Measurements from ENCODE around the gene ZMYND15.

Gene ZMYND15

GRCh38 chr17:4744999-4745969, 5.7 kb downstream of the ZMYND15 start:
- DNase-seq (ENCODE audit: low spot score) = no peak

GRCh38 chr17:4747847-4748246, 8.2 kb downstream of the ZMYND15 start:
- no peak for DNase-seq (ENCODE audit: low spot score)

- DNase-seq (ENCODE audit: low spot score) = no peak
Measured at GRCh38 chr17:4748686-4749085, 9.1 kb downstream of the ZMYND15 start.

- no peak for DNase-seq (ENCODE audit: low spot score)
Measured at GRCh38 chr17:4750606-4751005, 11.0 kb downstream of the ZMYND15 start.

- DNase-seq (ENCODE audit: low spot score) = no peak
Measured at GRCh38 chr17:4751932-4752331, 12.3 kb downstream of the ZMYND15 start.

- DNase-seq (ENCODE audit: low spot score) = no peak
Measured at GRCh38 chr17:4753392-4753791, 13.8 kb downstream of the ZMYND15 start.

- no peak for DNase-seq (ENCODE audit: low spot score)
Measured at GRCh38 chr17:4759776-4760236, 20.2 kb downstream of the ZMYND15 start.

GRCh38 chr17:4764595-4764994, 25.0 kb downstream of the ZMYND15 start:
- DNase-seq (ENCODE audit: low spot score) = no peak

GRCh38 chr17:4766201-4766600, 26.6 kb downstream of the ZMYND15 start:
- no peak for DNase-seq (ENCODE audit: low spot score)

- no peak for DNase-seq (ENCODE audit: low spot score)
Measured at GRCh38 chr17:4766723-4767122, 27.1 kb downstream of the ZMYND15 start.

- no peak for DNase-seq (ENCODE audit: low spot score)
Measured at GRCh38 chr17:4768298-4768697, 28.7 kb downstream of the ZMYND15 start.

- no peak for DNase-seq (ENCODE audit: low spot score)
Measured at GRCh38 chr17:4769628-4770027, 30.0 kb downstream of the ZMYND15 start.

- no peak for DNase-seq (ENCODE audit: low spot score)
Measured at GRCh38 chr17:4771519-4772234, 32.0 kb downstream of the ZMYND15 start, which contains the start of gene TM4SF5. TSS of gene TM4SF5 (plus strand) at chr17:4771886. CDS start at chr17:4771923, 37 bp downstream.

- DNase-seq (ENCODE audit: low spot score) = no peak
Measured at GRCh38 chr17:4772235-4772613, 32.6 kb downstream of the ZMYND15 start.

GRCh38 chr17:4777969-4778760, 38.5 kb downstream of the ZMYND15 start:
- no peak for DNase-seq (ENCODE audit: low spot score)

- DNase-seq (ENCODE audit: low spot score) = no peak
Measured at GRCh38 chr17:4780325-4780955, 40.8 kb downstream of the ZMYND15 start.

GRCh38 chr17:4782652-4783051, 43.0 kb downstream of the ZMYND15 start:
- no peak for DNase-seq (ENCODE audit: low spot score)

- no peak for DNase-seq (ENCODE audit: low spot score)
Measured at GRCh38 chr17:4785311-4786105, 45.9 kb downstream of the ZMYND15 start.

- no peak for DNase-seq (ENCODE audit: low spot score)
Measured at GRCh38 chr17:4786106-4786511, 46.5 kb downstream of the ZMYND15 start, which contains the start of gene VMO1. TSS of gene VMO1 (minus strand) at chr17:4786364. CDS start at chr17:4786352, 12 bp downstream.

GRCh38 chr17:4786516-4786915, 46.9 kb downstream of the ZMYND15 start:
- no peak for DNase-seq (ENCODE audit: low spot score)

All from D341Med (cell line).